Activated B cell treated with CpG ODN at 0.5 μM for 24 hours (primary cell): ENCODE measurements around the gene ALPG. TPM values are rescaled to one million over a fixed set of nuclear protein-coding genes. Genes with fewer than 3 reads are reported as not detected.

Experiments
- ATAC-seq: fragments of 200-7000 bp; cut with Tn5 transposase; one replicate; pipeline ENCODE4 v1.10.0; 2021; ENCODE audit warnings: low read depth, mild to moderate bottlenecking, moderate library complexity
- CTCF ChIA-PET: fragments of 350-600 bp; sonication (Branson Sonifier 250); formaldehyde crosslinking; loops from one replicate; lab custom pipeline; 2021; ENCODE audit warnings: antibody characterized with exemption; lab: Charles Lee
- POLR2A ChIA-PET: fragments of 350-600 bp; sonication (Branson Sonifier 250); formaldehyde crosslinking; loops from one replicate; lab custom pipeline; 2021; ENCODE audit warnings: antibody characterized with exemption; lab: Charles Lee
- DNase-seq: peaks from one replicate; pipeline ENCODE4 v3.0.0; 2022
- H3K27ac Mint-ChIP-seq: one replicate; pipeline ENCODE4 v1.8.0; 2020; ENCODE audit warnings: mixed read lengths
- H3K27me3 Mint-ChIP-seq: one replicate; pipeline ENCODE4 v1.8.0; 2021; ENCODE audit warnings: mixed read lengths
- H3K36me3 Mint-ChIP-seq: one replicate; pipeline ENCODE4 v1.8.0; 2021; ENCODE audit warnings: low read depth, mixed read lengths
- H3K4me1 Mint-ChIP-seq: one replicate; pipeline ENCODE4 v1.8.0; 2021; ENCODE audit warnings: mixed read lengths
- H3K4me3 Mint-ChIP-seq: one replicate; pipeline ENCODE4 v1.8.0; 2020; ENCODE audit warnings: mild to moderate bottlenecking, mixed read lengths
- H3K9me3 Mint-ChIP-seq: one replicate; pipeline ENCODE4 v1.8.0; 2020; ENCODE audit warnings: mixed read lengths
- CTCF ChIP-seq: fragments of 200-600 bp; IDR thresholded peaks from one replicate; pipeline ENCODE4 v1.8.0; 2022; ENCODE audit warnings: antibody characterized with exemption, mild to moderate bottlenecking
- intact Hi-C: fragments of 100-400 bp; cut with micrococcal nuclease; formaldehyde crosslinking; loops from one replicate; pipeline ENCODE4 v1.15.1; 2024
- total RNA-seq: library from RNA; stranded (reverse); gene quantifications from 2 replicates; pipeline ENCODE4 v1.2.3, GENCODE V29; 2022

The ALPG gene
- total RNA-seq, 1 donor from 2014 or later = not detected

- ChIA-PET CTCF (no interaction called here), POLR2A (no interaction called here)
- Mint-ChIP-seq H3K27ac (no peak overlapping the region), H3K27me3 (peaks cover 32% of the 10 kb centered on the region), H3K4me1 (peaks cover 20% of the 10 kb centered on the region), H3K9me3 (peaks cover 2% of the 10 kb centered on the region), H3K36me3 (no peaks in the 10 kb centered on the region), H3K4me3 (peak overlapping the region; percentile 24)
- TF ChIP-seq CTCF = no peak
- no peak for ATAC-seq
- DNase-seq = no peak
- intact Hi-C loops = no loop called here
Measured at GRCh38 chr2:232386740-232387450, 19.7 kb upstream of the ALPG start.

GRCh38 chr2:232387451-232388171 is 19.0 kb upstream of the ALPG start:
- no peak for DNase-seq
- CTCF ChIA-PET = no interaction called here
- no peak for ATAC-seq
- no peak for TF ChIP-seq CTCF
- Mint-ChIP-seq H3K27me3 (peaks cover 29% of the 10 kb centered on the region), H3K36me3 (no peaks in the 10 kb centered on the region), H3K27ac (no peak overlapping the region), H3K4me3 (no peak overlapping the region), H3K4me1 (peaks cover 20% of the 10 kb centered on the region), H3K9me3 (peaks cover 2% of the 10 kb centered on the region)
- POLR2A ChIA-PET = no interaction called here
- intact Hi-C loops = no loop called here

GRCh38 chr2:232388324-232388891 is 18.2 kb upstream of the ALPG start:
- peaks cover 20% of the 10 kb centered on the region for H3K4me1 Mint-ChIP-seq

GRCh38 chr2:232389327-232389726 is 17.3 kb upstream of the ALPG start:
- peaks cover 2% of the 10 kb centered on the region for H3K9me3 Mint-ChIP-seq
- intact Hi-C loops = no loop called here
- H3K27ac Mint-ChIP-seq = no peak overlapping the region
- no peaks in the 10 kb centered on the region for H3K36me3 Mint-ChIP-seq
- H3K27me3 Mint-ChIP-seq = peaks cover 26% of the 10 kb centered on the region
- H3K4me1 Mint-ChIP-seq = peaks cover 17% of the 10 kb centered on the region
- no peak overlapping the region for H3K4me3 Mint-ChIP-seq
- ChIA-PET POLR2A (no interaction called here), CTCF (no interaction called here)
- TF ChIP-seq CTCF = no peak
- no peak for DNase-seq
- ATAC-seq = no peak

More at GRCh38 chr2:232388324-232388891, 18.2 kb upstream of the ALPG start:
- ATAC-seq (no peak), DNase-seq (no peak)
- H3K27me3 Mint-ChIP-seq = peaks cover 26% of the 10 kb centered on the region
- CTCF ChIA-PET = no interaction called here
- H3K4me3 Mint-ChIP-seq = no peak overlapping the region
- H3K27ac Mint-ChIP-seq = no peak overlapping the region
- POLR2A ChIA-PET = no interaction called here
- H3K36me3 Mint-ChIP-seq = no peaks in the 10 kb centered on the region
- no peak for TF ChIP-seq CTCF
- intact Hi-C loops = no loop called here
- peaks cover 2% of the 10 kb centered on the region for H3K9me3 Mint-ChIP-seq

GRCh38 chr2:232390661-232391060 is 16.0 kb upstream of the ALPG start:
- DNase-seq (no peak), ATAC-seq (no peak)
- Mint-ChIP-seq H3K36me3 (no peaks in the 10 kb centered on the region), H3K27me3 (peaks cover 28% of the 10 kb centered on the region), H3K27ac (no peak overlapping the region), H3K4me3 (no peak overlapping the region), H3K4me1 (peaks cover 8% of the 10 kb centered on the region), H3K9me3 (no peaks in the 10 kb centered on the region)
- intact Hi-C loops = no loop called here
- POLR2A ChIA-PET = no interaction called here
- no peak for TF ChIP-seq CTCF
- CTCF ChIA-PET = no interaction called here
